Measurements from ENCODE around the gene AGBL1. TPM values are rescaled to one million over a fixed set of nuclear protein-coding genes. Genes with fewer than 3 reads are reported as not detected.

AGBL1 gene
- total RNA-seq, 1 experiment from 2014 or later = not detected

GRCh38 chr15:86629409-86630356 lies 550.0 kb downstream of the AGBL1 start:
- Histone ChIP-seq H3K27me3 (ENCODE audit: insufficient read depth, low read length) (no peaks in the 10 kb centered on the region), H2AFZ (ENCODE audit: low read length) (no peak overlapping the region), H2AK5ac (ENCODE audit: insufficient read length, low read length) (no peak overlapping the region), H2BK5ac (ENCODE audit: insufficient read length, low read length) (no peak overlapping the region), H3K9ac (ENCODE audit: extremely low read depth, insufficient read length, low read length) (no peak overlapping the region), H3K4ac (ENCODE audit: low read depth, low read length) (no peak overlapping the region), H3K18ac (ENCODE audit: insufficient read length, low read depth, low read length) (no peak overlapping the region), H3K56ac (ENCODE audit: insufficient read length, low read depth, low read length) (no peak overlapping the region), H2BK12ac (ENCODE audit: insufficient read length, low read depth, low read length) (no peak overlapping the region), H3K27ac (ENCODE audit: insufficient read length, low read depth, low read length) (no peak overlapping the region), H3K9me3 (ENCODE audit: control insufficient read depth, low read depth, low read length) (no peaks in the 10 kb centered on the region), H3K4me2 (ENCODE audit: insufficient read depth, insufficient read length, low read length) (no peak overlapping the region), H2BK120ac (ENCODE audit: low read depth, low read length, poor library complexity, severe bottlenecking) (no peak overlapping the region), H2BK15ac (ENCODE audit: low read depth, low read length) (no peak overlapping the region), H3K23ac (ENCODE audit: insufficient read length, low read depth, low read length) (no peak overlapping the region), H3T11ph (ENCODE audit: low read length) (no peak overlapping the region), H4K8ac (replicated peaks; ENCODE audit: insufficient read length, low read depth, low read length) (no peak overlapping the region), H4K5ac (ENCODE audit: insufficient read length, low read depth, low read length) (no peak overlapping the region), H3K23me2 (ENCODE audit: insufficient read length, low read depth, low read length, poor library complexity, severe bottlenecking) (no peaks in the 10 kb centered on the region), H2BK20ac (ENCODE audit: low read depth, low read length, poor library complexity, severe bottlenecking) (no peak overlapping the region), H4K91ac (ENCODE audit: insufficient read length, low read depth, low read length) (no peak overlapping the region), H4K20me1 (ENCODE audit: control insufficient read depth, insufficient read depth, insufficient read length) (no peaks in the 10 kb centered on the region), H3K79me1 (ENCODE audit: insufficient read depth, low read depth, low read length, poor library complexity, severe bottlenecking) (no peaks in the 10 kb centered on the region), H3K4me1 (ENCODE audit: insufficient read depth, low read length) (no peaks in the 10 kb centered on the region), H3K14ac (ENCODE audit: insufficient read depth, low read length) (no peak overlapping the region), H3K79me2 (ENCODE audit: insufficient read depth, low read length) (no peaks in the 10 kb centered on the region)
- H3K27me3 Mint-ChIP-seq (ENCODE audit: low read depth) = no peaks in the 10 kb centered on the region
- no peaks in the 10 kb centered on the region for H3K9me3 Mint-ChIP-seq
- no peak for TF ChIP-seq CTCF (conservative IDR thresholded peaks at IDR 0.05)
- WGBS (ENCODE audit: extremely low coverage, insufficient read length, low lambda C conversion rate) = no CpG with 5 or more reads among the region's 7 CpGs
- no peaks in the 10 kb centered on the region for H3K36me3 Mint-ChIP-seq (ENCODE audit: insufficient read depth in 1 of 3, low read depth in 3 of 3)
- peaks cover 0 to 5% of the 10 kb centered on the region in 2 experiments; a peak in 3 of 4 replicates for H3K4me1 Mint-ChIP-seq
- no peak overlapping the region for H3K4me3 Mint-ChIP-seq
- DNase-seq = no peak
- H3K27ac Mint-ChIP-seq = no peak overlapping the region

Data from H9 (cell line).